Brain microvascular endothelial cell (primary cell): Measurements from ENCODE around the gene BCOR.

ENCODE experiments used
- DNase-seq: peaks from one replicate; pipeline ENCODE4 v3.0.0-alpha.2; 2020
- H3K27ac ChIP-seq: fragments of 250-450 bp; sonication (Bioruptor Pico); 2 replicates; pipeline ENCODE4 v1.5.1; 2020; ENCODE audit warnings: mild to moderate bottlenecking, moderate library complexity
- H3K27me3 ChIP-seq: fragments of 250-450 bp; sonication (Bioruptor Pico); replicated peaks from 2 replicates; pipeline ENCODE4 v1.5.1; 2020; ENCODE audit warnings: mild to moderate bottlenecking
- H3K36me3 ChIP-seq: fragments of 250-450 bp; sonication (Bioruptor Pico); replicated peaks from 2 replicates; pipeline ENCODE4 v1.5.1; 2020; ENCODE audit warnings: mild to moderate bottlenecking
- H3K4me3 ChIP-seq: 2 replicates; pipeline ENCODE4 v1.5.1; 2011; ENCODE audit warnings: low read depth, mild to moderate bottlenecking, control low read depth, low read length, moderate library complexity
- in situ Hi-C: cut with HindIII; loops from 2 replicates; pipeline ENCODE4 v1.10.0; 2017; ENCODE audit warnings: low sequenced_read_pairs, low pct_ligation_motif_present
- TF ChIP-seq, protein P1 (sequence below): IDR thresholded peaks from 2 replicates; pipeline ENCODE4 v1.5.1; 2011; ENCODE audit warnings: low read depth, mild to moderate bottlenecking, moderate library complexity, low read length, control low read depth, inconsistent platforms; ENCODE audit errors: missing control alignments

Gene BCOR

DNA sequence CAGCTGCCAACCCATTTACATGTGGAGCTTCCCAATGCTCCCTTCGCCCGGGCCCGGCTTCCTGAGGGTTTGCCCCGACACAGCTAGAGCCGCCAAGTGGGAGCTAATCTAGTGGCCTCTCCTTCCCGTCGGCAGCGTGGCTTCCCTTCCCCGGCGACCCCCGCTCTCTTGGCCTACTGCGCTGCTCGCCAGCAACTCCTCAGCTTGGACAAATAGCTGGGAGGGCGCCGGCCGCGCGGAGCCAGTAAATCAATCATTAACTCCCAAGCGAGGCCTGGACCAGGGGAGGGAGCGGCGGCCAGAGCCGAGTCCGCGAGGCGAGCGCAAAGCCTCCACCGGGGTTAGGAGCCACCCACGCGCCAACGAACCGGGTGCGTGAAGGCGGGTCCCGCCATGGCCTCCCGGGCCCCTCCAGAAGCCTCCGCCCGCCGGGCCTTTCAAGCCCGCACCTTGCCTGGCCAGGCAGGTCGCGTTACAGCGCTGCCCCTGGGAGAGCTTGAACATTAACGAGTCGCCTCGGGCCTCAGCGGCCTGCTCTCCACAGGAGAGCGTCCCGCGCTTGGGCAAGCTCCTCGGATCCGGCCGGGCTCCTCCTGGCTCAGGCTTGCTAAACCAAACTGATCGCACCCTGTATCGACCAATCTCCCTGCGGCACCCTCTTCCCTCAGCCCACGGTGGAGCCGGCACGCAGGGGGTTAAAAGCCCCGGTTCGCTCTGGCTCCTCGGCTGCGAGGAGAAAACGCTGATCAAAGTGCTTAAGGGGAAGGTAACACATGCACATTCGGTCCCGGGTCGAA, 10.6 kb upstream of the BCOR start:
- H3K27me3 ChIP-seq: no peaks in the 10 kb centered on the region
- TF ChIP-seq, protein P1, sequence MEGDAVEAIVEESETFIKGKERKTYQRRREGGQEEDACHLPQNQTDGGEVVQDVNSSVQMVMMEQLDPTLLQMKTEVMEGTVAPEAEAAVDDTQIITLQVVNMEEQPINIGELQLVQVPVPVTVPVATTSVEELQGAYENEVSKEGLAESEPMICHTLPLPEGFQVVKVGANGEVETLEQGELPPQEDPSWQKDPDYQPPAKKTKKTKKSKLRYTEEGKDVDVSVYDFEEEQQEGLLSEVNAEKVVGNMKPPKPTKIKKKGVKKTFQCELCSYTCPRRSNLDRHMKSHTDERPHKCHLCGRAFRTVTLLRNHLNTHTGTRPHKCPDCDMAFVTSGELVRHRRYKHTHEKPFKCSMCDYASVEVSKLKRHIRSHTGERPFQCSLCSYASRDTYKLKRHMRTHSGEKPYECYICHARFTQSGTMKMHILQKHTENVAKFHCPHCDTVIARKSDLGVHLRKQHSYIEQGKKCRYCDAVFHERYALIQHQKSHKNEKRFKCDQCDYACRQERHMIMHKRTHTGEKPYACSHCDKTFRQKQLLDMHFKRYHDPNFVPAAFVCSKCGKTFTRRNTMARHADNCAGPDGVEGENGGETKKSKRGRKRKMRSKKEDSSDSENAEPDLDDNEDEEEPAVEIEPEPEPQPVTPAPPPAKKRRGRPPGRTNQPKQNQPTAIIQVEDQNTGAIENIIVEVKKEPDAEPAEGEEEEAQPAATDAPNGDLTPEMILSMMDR: no peak
- peak overlapping the region; percentile 31 for H3K4me3 ChIP-seq
- H3K36me3 ChIP-seq: no peaks in the 10 kb centered on the region
- H3K27ac ChIP-seq: peak overlapping the region; percentile 83
- in situ Hi-C loops: no loop called here
- DNase-seq: no peak

DNA sequence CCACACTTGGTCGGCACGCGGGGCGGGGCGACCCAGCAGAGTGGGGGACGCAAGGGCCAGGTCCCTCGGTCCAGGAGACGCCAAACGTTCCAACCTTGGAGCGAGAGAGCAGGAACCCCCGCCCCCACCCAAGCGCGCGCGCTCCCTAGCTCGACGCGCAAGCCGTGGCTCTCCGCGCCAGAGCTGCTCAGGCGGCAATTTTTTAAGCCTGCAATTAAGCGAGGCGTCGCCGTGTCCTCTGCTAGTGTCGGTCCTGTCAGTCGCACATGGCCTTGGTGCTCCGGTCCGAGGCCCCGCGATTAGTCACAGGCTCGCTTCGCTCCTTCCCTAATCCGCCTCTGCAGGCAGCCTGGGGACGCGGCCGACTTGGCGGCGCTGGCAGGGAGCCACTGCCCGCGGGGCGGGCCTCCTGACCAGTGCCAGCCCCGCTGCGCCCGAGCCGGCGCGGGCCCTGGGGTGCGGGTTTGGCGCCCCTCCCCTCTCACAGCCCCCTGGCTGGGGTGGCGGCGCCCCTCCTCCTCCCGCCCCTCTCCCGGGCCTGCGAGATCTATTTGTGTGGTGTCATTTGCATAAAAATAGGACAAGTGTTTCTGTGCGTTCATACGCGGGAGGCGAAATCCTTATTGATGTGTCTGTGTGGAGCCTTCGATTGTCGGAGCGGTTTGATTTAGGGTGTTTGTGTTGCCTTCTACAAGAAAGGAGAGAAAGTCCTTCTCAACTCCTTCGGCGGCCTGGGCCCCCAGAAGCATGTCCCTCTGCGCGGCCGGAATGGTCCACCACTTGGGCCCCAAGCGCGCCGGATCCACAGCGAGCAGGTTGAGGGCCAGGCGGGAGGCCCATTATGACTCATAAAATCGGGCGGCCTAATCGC, 9.8 kb upstream of the BCOR start:
- Histone ChIP-seq H3K4me3 (peak overlapping the region; percentile 9), H3K36me3 (no peaks in the 10 kb centered on the region), H3K27ac (no peak overlapping the region), H3K27me3 (no peaks in the 10 kb centered on the region)
- TF ChIP-seq, protein P1: no peak
- in situ Hi-C loops: no loop called here
- no peak for DNase-seq

- no peak for DNase-seq
- in situ Hi-C loops: no loop called here
- TF ChIP-seq, protein P1: no peak
- no peak overlapping the region for H3K27ac ChIP-seq
- no peaks in the 10 kb centered on the region for H3K27me3 ChIP-seq
- H3K36me3 ChIP-seq: no peaks in the 10 kb centered on the region
- H3K4me3 ChIP-seq: peak overlapping the region; percentile 39
Observed at GRCh38 chrX:40106676-40107290, 9.0 kb upstream of the BCOR start.

GRCh38 chrX:40105835-40106675, 8.3 kb upstream of the BCOR start:
- H3K36me3 ChIP-seq: no peaks in the 10 kb centered on the region
- H3K27me3 ChIP-seq: no peaks in the 10 kb centered on the region
- in situ Hi-C loops: no loop called here
- peak overlapping the region; percentile 47 for H3K4me3 ChIP-seq
- H3K27ac ChIP-seq: no peak overlapping the region
- DNase-seq: no peak
- TF ChIP-seq, protein P1: no peak
